Measurements from ENCODE around the gene PHLDB1.

DNA sequence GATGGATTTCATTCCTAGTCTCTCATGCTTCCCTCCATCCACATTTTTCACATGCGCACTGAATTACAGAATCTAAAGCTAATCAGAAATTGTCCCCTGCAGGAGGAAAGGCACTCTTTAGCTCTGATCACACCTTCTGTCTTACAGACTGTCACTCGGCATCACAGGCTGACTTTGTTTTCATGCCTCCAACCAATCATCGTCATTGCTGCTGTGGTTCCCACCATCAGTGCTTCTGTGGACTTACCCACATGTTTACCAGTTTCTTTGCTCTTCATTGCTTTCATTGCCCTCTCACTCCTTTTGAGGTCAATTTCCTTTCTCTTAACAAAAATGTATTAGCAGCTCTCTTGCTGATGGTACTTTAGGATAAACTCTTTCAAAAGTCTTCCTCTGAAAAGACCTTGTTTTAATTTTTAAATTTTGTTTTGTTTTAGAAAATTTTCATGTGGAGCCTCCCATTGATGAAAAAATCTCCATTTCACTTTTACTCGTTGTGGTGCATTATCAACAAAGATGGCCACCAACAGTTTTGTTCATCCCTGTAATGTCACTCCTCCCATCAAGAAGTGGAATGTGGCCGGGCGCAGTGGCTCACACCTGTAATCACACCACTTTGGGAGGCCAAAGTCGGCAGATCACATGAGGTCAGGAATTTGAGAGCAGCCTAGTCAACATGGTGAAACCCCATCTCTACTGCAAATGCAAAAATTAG lies 92.2 kb downstream of the PHLDB1 start:
- no peak for TF ChIP-seq POLR2A (IDR thresholded peaks at IDR 0.05)
- TF ChIP-seq, protein P1, sequence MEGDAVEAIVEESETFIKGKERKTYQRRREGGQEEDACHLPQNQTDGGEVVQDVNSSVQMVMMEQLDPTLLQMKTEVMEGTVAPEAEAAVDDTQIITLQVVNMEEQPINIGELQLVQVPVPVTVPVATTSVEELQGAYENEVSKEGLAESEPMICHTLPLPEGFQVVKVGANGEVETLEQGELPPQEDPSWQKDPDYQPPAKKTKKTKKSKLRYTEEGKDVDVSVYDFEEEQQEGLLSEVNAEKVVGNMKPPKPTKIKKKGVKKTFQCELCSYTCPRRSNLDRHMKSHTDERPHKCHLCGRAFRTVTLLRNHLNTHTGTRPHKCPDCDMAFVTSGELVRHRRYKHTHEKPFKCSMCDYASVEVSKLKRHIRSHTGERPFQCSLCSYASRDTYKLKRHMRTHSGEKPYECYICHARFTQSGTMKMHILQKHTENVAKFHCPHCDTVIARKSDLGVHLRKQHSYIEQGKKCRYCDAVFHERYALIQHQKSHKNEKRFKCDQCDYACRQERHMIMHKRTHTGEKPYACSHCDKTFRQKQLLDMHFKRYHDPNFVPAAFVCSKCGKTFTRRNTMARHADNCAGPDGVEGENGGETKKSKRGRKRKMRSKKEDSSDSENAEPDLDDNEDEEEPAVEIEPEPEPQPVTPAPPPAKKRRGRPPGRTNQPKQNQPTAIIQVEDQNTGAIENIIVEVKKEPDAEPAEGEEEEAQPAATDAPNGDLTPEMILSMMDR (IDR thresholded peaks at IDR 0.05): no peak

Measured in heart left ventricle (tissue), 13 donors.